ENCODE data around the gene KIF25. TPM values are rescaled to one million over a fixed set of nuclear protein-coding genes. Genes with fewer than 3 reads are reported as not detected.

The KIF25 gene
- total RNA-seq, 1 experiment from 2014 or later: 0.59 TPM

- no peaks in the 10 kb centered on the region for H4K20me1 ChIP-seq (ENCODE audit: control insufficient read depth, insufficient read depth, insufficient read length)
- no peaks in the 10 kb centered on the region for H3K27me3 ChIP-seq (ENCODE audit: insufficient read depth, low read length)
- no peak overlapping the region for H3K23ac ChIP-seq (ENCODE audit: insufficient read length, low read depth, low read length)
- no peak overlapping the region for H3K14ac ChIP-seq (ENCODE audit: insufficient read depth, low read length)
- no peak overlapping the region for H3K4me2 ChIP-seq (ENCODE audit: insufficient read depth, insufficient read length, low read length)
- peaks cover 1% of the 10 kb centered on the region; the same call in 1 of the 2 replicates for H3K27me3 Mint-ChIP-seq (ENCODE audit: low read depth)
- DNase-seq: no peak
- no peak overlapping the region for H3K18ac ChIP-seq (ENCODE audit: insufficient read length, low read depth, low read length)
- H3K4me3 Mint-ChIP-seq: no peak overlapping the region
- no peak overlapping the region for H2BK120ac ChIP-seq (ENCODE audit: low read depth, low read length, poor library complexity, severe bottlenecking)
- no peak overlapping the region for H4K91ac ChIP-seq (ENCODE audit: insufficient read length, low read depth, low read length)
- no peak overlapping the region for H3K4ac ChIP-seq (ENCODE audit: low read depth, low read length)
- no peak overlapping the region for H2BK15ac ChIP-seq (ENCODE audit: low read depth, low read length)
- no peak overlapping the region for H3K9ac ChIP-seq (ENCODE audit: extremely low read depth, insufficient read length, low read length)
- H4K8ac ChIP-seq (replicated peaks; ENCODE audit: insufficient read length, low read depth, low read length): no peak overlapping the region
- no peak overlapping the region for H3K27ac ChIP-seq (ENCODE audit: insufficient read length, low read depth, low read length)
- no peaks in the 10 kb centered on the region for H3K79me1 ChIP-seq (ENCODE audit: insufficient read depth, low read depth, low read length, poor library complexity, severe bottlenecking)
- H3K9me3 Mint-ChIP-seq: no peaks in the 10 kb centered on the region; a peak in 1 of 5 replicates
- no peak overlapping the region for H2AK5ac ChIP-seq (ENCODE audit: insufficient read length, low read length)
- no peak overlapping the region for H2BK12ac ChIP-seq (ENCODE audit: insufficient read length, low read depth, low read length)
- H3K23me2 ChIP-seq (ENCODE audit: insufficient read length, low read depth, low read length, poor library complexity, severe bottlenecking): no peaks in the 10 kb centered on the region
- no peaks in the 10 kb centered on the region for H3K79me2 ChIP-seq (ENCODE audit: insufficient read depth, low read length)
- no peaks in the 10 kb centered on the region for H3K4me1 ChIP-seq (ENCODE audit: insufficient read depth, low read length)
- peaks cover 8 to 12% of the 10 kb centered on the region in 2 experiments for H3K4me1 Mint-ChIP-seq
- H3K9me3 ChIP-seq (ENCODE audit: control insufficient read depth, low read depth, low read length): no peaks in the 10 kb centered on the region
- no peak overlapping the region for H3T11ph ChIP-seq (ENCODE audit: low read length)
- peaks cover 0 to 5% (median 0%) of the 10 kb centered on the region in 3 experiments; a peak in 1 of 7 replicates for H3K36me3 Mint-ChIP-seq (ENCODE audit: insufficient read depth in 1 of 3, low read depth in 3 of 3)
- H2BK20ac ChIP-seq (ENCODE audit: low read depth, low read length, poor library complexity, severe bottlenecking): no peak overlapping the region
- no peak overlapping the region for H4K5ac ChIP-seq (ENCODE audit: insufficient read length, low read depth, low read length)
- no peak overlapping the region for H3K56ac ChIP-seq (ENCODE audit: insufficient read length, low read depth, low read length)
- WGBS (ENCODE audit: extremely low coverage, insufficient read length, low lambda C conversion rate): no CpG with 5 or more reads among the region's 7 CpGs
- no peak overlapping the region for H2BK5ac ChIP-seq (ENCODE audit: insufficient read length, low read length)
- H3K27ac Mint-ChIP-seq: no peak overlapping the region; a peak in 1 of 7 replicates
- no peak for TF ChIP-seq CTCF (conservative IDR thresholded peaks at IDR 0.05)
- H2AFZ ChIP-seq (ENCODE audit: low read length): no peak overlapping the region
Measured at GRCh38 chr6:168022488-168023321, 25.2 kb downstream of the KIF25 start.

All from H9 (cell line).